GM21786 (cell line): ENCODE measurements around the gene SLC9A9.

Experiments
- ATAC-seq: cut with Tn5 transposase; IDR thresholded peaks from one replicate; pipeline ENCODE4 v1.9.1; 2021; ENCODE audit not compliant: unreplicated experiment

SLC9A9 gene

GRCh38 chr3:143573610-143574303 is 274.5 kb downstream of the SLC9A9 start:
- ATAC-seq: no peak

- no peak for ATAC-seq
Measured at GRCh38 chr3:143571548-143571947, 276.7 kb downstream of the SLC9A9 start.

GRCh38 chr3:143567823-143568222 is 280.4 kb downstream of the SLC9A9 start:
- no peak for ATAC-seq

GRCh38 chr3:143565951-143566350 is 282.3 kb downstream of the SLC9A9 start:
- ATAC-seq: no peak

DNA sequence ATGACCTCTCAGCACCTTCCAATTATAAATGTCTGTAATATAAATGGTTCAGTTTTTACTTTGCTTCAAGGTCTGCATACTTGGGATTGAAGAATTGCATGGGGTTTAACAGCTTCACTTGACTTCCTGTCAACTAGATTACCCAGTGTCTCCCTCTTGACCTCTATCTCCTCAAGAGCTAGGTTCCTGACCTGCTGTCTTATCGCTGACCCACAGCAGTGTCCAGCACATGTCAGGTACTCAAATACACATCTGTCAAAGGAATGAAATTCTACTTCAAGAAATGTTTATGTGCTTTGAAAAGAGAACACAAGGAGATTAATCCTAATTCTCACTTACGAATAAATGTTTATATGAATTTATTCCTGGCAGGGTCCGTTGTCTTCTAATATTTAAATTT is 284.5 kb downstream of the SLC9A9 start:
- no peak for ATAC-seq

- ATAC-seq: no peak
Measured at GRCh38 chr3:143562789-143563188, 285.5 kb downstream of the SLC9A9 start.

- ATAC-seq: no peak
Measured at GRCh38 chr3:143559296-143559695, 289.0 kb downstream of the SLC9A9 start.

GRCh38 chr3:143552851-143553250 is 295.4 kb downstream of the SLC9A9 start:
- no peak for ATAC-seq

- no peak for ATAC-seq
Measured at GRCh38 chr3:143551761-143552160, 296.5 kb downstream of the SLC9A9 start.

GRCh38 chr3:143548861-143549497 is 299.3 kb downstream of the SLC9A9 start:
- ATAC-seq: no peak

DNA sequence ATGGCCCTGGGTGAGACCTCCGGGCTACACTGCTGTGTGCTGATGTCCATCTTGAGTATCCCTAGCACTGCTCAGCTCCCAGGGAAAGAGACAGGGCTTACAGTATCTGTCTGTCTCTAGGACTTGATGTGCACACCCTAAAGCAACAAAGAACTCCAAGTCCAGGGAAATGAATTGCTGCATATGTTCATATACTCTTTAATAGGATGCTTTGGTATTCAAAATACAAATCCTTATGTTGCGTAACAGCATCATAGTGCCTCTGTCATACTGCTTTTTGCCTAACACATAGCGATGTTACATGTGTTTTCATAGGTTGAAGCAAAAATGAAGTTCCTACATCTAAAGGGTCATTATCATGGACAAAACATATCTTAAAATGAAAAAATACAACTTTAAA is 299.9 kb downstream of the SLC9A9 start:
- no peak for ATAC-seq

DNA sequence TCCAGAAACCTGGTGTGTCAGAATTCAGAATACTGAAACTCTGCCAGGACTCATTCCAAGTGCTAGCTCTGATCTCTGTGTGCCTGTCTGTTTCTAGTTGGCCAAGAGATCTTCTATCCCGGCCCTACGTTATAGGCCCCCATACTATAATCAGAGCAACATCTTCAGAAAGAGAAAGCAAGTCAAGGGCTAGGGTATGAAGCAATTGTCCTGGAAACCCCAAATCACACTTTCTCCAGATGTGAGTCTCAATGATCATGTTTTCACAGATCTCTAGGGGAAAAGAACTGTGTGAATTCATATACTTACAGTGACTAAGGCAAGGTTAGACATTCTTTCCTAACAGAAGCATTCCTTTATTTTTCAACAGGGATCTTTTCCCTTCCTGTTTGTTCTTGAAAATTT is 309.7 kb downstream of the SLC9A9 start:
- no peak for ATAC-seq

- no peak for ATAC-seq
Measured at GRCh38 chr3:143538061-143538460, 310.2 kb downstream of the SLC9A9 start.

DNA sequence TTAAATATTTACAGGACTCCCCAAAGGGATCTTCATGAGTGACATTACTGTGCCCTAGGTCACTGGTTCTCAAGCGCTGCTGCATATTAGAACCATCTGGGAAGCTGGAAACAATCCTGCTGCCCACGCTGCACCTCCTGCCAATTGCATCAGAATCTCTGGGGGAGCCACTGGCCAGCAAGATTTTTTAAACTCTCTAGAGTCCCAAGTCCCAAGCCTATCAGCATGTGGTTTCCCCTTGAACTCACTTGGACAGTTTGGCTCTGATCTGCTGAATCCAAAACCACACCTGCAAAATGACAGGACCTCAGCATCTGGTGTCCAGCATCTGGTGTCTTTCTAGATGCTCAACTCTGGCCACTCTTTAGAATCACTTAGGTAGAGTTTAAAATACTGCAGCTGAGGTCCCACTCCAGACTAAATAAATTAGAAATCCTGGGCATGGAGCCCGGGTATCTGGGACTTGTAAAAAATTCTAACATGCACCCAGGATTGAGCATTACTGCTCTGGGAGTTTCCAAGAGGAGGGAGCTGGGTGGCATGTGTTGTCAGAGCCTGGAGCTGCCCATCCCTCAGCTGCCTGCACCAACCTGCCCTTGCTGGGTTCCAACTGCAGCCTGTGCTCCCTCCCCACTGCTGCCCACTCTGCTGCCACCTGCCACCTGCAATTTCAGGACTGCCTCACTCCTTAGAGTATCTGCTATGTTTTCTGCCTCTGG is 311.3 kb downstream of the SLC9A9 start:
- no peak for ATAC-seq

GRCh38 chr3:143535994-143536784 is 312.1 kb downstream of the SLC9A9 start:
- peak; percentile 97 for ATAC-seq

DNA sequence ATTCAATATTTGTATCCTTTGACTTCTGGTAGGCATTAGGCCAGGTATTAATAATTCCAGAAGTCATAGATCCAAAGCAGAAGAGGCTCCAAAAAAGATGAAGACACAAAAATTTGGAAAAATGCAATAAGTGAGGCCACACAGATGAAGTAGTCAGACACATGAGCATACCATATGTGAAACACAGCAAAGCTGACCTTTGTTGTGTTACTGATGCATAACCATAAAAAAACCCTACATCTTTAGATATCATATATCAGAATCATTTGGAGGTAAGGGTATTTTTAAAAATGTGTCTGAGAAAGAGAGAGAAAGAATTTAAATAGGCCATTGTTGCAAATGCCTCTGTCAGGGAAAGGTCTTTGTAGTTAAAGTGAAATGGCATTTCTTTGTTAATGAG is 314.9 kb downstream of the SLC9A9 start:
- no peak for ATAC-seq

DNA sequence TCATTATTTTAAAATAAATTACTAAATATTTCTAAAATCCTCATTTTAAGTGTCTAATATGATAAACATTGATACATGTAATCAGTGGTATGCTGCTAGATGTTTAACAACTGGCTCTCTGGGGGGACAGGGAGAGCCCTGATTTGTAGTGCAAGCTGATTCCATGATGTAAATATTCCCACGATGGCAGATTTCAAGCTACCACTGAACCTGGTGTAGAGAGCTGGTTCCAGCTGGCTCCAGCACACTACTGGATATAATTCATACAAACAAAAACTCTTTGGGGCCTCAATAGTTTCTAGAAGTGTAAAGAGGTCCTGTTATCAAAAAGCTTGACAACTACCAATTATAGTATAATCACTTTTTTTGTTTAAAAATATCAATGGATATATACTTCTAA is 316.2 kb downstream of the SLC9A9 start:
- ATAC-seq: no peak

- ATAC-seq: no peak
Measured at GRCh38 chr3:143531101-143531500, 317.2 kb downstream of the SLC9A9 start.

DNA sequence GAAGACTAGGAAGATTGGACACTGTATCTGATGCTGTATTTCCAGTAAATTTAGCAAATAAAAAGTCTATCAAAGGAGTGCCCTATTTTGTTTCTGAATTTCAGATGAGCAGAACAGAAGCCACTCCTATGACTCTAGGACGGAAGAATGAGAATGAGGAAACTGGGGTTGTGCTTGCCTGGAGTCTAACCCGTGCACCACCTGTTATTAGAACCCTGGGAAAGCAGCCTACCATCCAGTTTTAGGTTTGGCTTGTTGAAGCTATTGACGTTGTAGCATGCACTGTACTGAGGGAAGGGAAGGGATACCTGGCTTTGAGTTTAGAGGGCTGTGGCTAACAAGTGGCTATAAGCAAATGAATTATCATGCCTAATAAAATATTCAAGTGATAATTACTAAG is 318.5 kb downstream of the SLC9A9 start:
- no peak for ATAC-seq

DNA sequence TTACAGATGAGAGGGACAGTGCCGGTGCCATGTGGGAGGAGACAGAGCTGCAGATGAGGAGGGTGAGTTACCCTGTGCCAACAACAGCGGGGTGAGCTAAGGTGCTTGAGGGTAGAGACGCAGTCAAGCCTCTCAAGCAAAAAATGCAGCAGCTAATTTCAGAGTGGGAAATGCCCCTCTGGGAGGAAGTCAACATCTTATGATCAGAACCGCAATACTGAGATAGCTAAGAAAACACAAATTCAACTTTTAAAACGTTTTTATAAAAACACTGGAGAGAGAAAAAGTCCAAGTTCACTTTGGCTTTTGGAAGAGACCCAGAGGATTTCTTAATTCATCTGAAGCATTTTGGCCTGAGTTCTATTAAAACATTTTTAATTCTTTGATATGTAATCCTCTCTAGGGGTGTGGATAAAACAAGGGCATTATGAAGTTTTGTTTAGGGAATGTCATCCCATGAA is 319.2 kb downstream of the SLC9A9 start:
- ATAC-seq: peak; percentile 88

DNA sequence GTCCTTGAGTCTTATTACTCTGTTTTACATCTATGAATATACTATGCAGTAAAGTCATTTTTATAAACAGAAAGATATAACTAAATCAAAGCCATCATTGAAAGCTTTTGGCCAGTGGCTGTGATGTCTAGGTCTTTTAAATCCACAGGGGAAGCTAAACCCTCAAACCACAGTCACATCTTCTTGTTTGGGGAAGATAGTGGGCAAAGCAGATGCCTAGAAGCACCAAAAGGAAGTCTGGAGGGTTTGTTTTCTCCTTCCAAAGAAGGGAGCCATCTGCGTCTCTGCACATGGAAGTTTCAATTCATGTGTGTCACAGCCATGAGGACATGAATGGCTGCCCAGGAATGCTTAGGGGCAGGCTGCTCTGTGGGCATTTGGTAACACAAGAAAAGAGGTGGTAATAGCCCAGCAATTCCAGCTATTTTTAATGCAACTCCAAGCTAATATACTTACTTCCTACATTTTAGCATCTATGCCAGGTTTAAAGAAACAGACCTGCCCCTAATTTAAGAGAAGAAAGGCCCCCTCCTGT is 322.2 kb downstream of the SLC9A9 start:
- no peak for ATAC-seq
